GM19467 (cell line): Measurements from ENCODE around the gene CA4.

Experiments used
- ATAC-seq: cut with Tn5 transposase; IDR thresholded peaks from one replicate; pipeline ENCODE4 v1.9.1; 2021; ENCODE audit warnings: mild to moderate bottlenecking, moderate library complexity; ENCODE audit not compliant: unreplicated experiment

CA4 gene

DNA sequence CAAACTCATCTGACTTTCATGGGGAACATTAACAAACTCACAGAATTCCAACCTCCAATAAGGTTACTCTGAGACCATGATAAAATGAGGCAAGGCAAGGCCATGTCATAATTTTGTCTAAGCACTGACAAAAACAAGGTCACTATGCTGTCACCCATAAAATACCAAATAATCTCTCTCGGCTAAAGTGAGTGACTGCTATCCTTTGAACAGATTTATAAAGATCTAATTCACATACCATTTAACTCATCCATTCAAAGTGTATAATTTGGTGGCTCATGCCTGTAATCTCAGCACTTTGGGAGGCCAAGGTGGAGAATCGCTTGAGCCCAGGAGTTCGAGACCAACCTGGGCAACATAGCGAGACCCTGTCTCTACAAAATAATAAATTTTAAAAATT, 20.6 kb upstream of the CA4 start:
- ATAC-seq: no peak

DNA sequence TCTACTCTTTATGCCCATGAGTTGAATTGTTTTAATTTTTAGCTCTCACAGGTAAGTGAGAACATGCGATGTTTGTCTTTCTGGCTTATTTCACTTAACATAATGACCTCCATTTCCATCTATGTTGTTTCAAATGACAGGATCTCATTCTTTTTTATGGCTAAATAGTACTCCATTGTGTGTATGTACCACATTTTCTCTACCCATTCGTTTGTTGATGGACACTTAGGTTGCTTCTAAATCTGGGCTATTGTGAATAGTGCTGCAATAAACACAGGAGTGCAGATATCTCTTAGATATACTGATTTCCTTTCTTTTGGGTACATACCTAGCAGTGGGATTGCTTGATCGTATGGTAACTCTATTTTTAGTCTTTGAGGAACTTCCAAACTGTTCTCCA, 19.3 kb upstream of the CA4 start:
- ATAC-seq: no peak

DNA sequence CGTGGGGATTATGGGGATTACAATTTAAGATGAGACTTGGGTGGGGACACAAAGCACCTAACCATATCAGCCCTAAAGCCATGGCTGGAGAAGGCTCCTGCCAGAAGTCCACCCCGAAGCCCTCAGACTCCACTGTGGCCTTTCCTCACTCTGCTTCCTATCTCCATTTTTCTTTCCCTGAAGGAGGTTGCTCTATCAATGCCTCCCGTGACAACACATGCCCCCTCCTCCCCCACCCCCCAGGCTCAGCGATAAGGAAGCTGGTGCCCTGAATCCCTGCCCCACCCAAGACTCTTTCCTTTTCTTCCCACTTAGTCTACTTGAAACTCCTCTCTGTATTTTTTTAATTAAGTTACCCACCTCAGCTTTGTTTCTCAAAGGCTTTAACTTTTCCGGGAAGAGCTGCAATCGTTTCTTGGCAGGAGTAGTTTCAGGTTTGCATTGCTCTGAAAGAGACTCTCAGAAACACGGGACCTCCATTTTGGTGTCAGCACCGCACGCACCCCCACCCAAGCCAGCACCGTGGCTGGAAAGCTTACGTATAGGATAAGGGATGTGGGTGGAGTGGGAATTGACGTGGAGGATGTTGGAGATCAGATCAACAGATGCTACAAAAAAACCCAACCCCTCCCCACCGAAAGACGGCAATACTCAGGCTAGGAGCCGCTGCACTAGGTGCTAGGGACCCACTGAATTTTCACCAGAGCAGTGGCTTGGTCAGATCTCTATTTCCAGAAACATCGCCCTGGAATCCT, 15.2 kb upstream of the CA4 start:
- ATAC-seq: no peak

DNA sequence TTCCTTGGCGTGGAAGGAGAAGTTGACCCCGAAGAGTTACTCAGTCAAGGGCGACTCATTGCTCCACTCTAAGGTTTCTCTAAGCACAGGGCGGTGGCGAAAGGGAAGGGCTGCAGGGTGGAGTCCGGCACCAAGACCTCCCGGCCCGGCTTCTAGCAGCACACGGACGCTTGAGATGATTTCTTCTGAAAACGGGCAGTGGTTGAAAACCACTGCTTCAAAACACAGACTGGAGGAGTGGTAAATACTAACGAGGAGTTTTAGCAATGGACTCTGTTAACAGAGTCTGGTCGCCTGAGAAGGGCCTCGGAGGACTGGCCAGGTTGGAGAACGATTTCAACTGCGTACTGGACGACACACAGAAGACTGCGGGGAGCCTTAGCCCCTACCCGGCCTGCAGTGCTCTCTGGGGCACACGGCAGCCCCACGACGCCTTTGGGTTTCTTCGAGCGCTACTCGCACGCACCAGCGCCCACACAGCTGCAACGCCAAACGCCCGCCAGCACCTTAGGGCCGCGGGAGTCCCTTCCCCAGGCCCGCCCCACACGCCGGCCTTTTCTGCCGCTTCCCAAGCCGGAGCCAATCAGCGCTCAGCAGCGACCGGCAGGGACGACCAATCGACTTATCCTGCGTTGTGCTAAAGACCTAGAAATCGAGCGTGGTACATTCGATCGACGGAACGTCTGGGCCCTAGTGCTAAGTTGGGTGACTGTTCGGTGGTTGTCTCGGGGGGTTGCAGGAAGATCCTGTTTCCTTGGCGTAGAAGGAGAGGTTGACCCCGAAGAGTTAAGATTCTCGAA, 14.4 kb upstream of the CA4 start:
- ATAC-seq: peak; percentile 76

DNA sequence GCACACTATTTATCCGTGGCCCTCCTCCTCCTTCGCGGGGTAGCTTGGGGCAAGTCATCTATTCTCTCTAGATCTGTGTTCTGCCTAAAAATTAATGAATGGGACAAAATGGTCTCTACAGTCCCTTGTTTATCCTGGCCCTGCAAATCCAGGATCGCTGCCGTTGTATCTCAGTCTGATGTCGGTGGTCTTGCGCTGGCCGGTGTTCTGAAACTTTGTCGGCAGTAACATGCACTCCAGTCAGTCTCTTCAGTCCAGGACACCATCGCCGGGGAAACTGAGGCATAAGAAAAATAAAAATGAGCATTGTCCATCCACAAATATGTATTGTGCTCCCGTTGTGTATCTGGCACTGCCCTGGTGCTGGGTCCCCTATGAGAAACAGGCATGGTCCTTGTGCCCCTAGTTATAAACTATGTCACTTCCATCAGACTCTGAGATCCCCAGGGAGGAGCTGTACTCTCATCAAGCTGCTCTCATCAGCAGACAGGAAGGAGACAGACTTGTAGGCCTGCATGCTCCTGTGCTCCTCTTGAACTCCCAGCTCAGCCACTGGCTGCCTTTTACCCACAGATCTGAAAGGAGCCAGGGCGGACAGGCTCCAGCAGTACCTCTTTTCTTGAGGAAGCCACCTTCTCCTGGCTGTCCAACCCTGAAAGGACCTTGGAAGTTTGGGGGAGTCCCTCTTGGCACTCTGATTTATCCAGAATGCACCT, 13.7 kb upstream of the CA4 start:
- no peak for ATAC-seq

DNA sequence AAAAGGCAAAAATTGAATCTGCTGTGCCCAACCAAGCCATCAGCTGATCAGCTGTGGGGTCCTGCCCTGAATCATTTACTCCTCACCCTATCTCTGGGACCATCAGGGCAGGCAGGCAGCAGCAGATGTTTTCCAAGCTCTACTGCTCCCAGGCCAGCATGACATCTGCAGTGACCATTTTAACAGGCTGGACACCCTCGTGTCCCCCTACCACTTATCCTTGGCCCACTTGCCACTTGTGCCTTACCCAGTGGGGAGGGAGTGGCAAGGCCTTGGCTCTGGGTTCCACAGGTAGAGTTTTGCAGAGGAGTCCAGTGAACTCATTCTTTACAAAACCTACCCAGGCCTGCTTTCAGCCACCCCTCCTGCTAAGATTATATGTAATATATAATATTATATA, 12.0 kb upstream of the CA4 start:
- no peak for ATAC-seq

DNA sequence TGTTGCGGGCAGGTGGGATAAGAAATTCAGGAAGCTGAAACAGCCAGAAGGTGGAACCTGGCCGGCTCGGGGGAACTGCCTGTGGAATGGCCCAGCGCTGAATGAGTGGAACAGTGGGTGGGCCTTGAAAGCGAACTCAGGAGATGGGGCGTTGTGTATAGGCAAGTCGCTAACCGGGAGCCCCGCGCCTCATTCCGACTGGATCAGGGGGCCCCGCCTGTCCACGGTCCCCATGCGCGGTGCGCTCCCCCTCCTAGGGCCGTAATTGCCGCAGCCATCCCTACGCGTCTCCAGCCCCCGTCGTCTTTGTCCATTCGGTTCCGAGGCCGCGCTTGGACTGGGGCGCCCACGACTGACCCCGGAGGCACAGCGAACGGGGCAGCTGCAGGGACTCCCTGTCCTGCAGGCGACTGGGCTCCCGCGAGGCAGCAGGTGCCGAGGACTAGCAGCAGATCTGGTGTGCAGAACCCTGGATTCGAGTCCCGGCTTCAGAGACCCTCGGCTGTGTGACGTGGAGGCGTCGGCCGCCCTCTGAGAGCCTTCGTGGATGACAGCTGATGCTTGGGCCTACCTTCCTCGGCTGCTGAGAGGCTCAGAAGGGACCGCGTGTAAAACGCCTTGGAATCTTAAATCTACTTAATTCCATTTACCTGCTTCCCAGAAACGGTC, 10.9 kb upstream of the CA4 start:
- ATAC-seq: no peak

DNA sequence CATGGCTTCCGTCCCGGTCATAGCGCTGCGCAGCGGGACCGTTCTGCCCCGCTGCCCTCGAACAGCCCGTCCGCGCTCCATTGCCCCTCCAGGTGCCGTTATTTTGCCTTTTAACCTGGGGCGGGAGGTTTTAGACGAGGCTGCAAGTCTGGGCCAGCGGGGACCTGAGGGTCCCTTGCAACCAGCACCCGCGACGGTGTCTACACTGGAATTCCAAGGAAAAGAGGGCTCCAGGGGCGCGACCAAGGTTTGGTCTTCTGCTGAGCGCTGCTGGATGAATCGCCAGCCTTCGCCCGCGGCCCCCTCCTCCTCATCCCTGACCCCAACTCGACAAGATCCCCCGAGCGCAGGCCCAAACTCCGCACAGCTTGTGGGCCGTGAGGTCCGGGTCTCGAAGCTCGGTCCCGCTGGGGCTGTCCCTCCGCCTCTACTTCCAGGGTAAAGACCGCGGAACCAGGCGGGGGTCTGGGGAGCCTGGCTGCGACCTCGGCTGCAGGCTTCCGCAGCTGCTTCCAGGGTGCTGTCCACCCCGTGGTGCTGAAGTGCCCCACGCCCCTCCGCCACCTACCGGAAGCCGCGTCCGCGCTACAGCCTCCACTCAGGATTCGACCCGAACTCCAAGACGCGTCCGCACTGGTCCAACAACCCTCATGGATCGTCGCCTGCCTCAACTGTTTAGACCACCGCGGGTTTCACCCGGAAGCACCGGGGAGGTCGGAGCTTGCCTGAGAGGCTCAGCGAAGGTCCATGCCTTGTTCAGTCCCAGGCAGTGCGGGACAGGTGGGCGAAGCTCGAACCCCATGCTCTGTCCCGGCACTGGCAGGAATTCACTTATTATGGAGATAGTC, 10.1 kb upstream of the CA4 start:
- ATAC-seq: no peak

DNA sequence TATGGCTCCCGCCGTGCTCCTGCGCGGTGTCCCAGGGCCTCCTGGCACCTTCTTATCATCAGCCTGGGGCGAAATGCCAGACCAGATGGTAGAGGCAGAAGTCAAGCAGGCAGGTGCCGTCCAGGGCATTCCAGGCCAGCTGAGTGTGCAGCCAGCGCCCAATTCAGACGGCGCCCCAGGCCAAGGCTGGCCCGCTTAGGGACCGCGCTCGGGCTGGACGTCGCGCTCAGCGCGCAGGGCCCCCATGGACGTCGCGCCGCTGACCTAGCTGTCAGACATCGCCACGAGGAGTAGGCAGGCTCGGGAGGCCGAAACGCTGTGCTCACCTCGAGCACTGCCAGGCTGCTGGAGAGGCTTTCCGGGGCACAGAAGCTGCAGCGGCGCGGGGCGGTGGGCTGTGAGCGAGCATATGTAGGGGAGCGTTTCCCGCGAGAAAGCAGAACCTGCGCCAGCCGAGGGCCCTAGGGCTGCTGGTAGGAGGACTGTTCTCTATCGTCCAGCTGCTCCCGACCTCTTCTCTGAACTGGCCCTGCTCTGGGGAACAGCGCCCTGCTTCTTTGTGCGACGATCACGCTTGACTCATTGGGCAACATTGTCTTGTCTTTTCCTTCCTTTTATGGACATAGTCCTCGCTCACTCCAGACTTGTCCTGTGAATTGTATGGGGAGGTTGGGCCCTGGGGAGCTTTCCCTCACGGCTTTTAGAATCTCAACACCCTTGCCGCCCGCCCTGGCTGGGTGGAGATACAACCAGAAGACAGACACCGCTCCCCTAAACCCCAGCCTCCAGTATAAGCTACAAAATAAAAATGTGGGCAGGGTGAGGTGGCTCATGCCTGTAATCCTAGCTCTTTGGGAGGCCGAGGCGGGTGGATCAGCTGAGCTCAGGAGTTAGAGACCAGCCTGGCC, 8.4 kb upstream of the CA4 start:
- ATAC-seq: no peak

DNA sequence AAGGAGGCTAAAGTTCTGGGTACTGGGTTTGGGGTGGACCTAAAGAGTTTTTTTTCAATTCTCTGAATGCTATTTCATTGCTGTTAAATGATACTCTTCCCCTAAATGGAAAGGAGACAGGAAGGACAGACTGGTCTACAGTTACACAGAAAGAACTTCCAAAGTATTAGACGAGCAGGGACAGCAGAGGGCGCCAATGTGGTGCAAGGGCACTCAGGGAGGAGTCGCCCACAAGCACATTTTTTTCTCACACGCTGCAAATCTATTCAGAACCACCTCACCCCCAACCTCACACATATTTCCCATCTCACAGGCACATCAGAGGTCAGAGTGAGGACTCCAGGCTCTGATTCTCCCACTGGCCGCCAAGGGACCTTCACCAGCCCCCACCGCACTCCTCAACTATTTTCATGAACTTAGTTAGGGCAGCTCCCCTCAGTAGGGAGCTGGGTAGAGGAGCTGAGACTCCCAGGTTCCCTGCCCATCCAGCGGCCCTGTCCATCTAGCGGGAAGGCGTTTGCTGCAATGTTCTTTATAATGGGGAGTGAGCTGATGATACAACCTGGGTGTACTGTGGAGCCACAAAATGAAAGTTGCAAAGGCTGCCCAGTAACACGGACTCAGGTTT, 6.8 kb upstream of the CA4 start:
- ATAC-seq: no peak

DNA sequence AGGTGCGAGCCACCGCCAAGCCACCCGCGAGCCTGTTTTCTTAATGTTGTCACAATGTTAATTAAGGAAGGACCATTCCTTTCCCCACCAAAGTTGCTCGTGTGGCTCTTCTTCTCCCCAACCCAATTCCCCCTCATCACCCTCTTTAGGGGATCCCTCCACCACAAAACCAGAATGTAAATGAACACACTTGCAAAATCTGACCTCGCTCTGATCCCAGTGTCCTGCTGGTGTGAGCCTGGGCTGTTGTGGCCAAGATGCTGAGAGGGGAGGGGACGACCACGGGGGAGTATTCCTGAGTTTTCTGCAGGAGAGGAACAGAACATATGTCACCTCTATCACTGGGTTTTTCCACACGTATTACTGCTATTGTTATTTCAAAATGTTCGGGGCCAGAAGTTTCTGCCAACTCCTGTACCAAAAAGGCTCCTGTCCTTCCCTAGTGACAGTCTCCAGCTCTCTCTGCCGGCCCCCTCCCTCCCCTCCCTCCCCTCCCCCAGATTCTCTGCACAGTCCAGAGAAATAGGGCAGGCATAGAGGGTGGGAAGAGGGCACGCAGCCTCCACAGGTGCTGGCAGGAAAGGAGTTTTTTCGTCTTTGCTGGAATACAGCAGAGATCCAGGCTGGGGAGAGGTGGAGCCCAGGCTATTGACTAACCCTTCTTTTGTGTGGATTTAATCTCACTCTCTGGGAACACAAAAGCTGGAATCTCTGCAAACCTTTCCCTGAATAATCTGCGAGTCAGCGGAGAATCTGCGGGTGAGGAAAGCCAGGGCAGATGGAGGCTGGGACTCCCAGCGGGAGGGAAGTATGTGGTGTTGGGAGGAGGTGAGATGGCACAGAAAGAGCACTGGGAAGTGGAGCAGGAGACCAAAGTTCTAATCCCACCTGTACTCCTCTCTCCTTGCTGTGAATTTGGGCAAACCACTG, 4.5 kb upstream of the CA4 start:
- ATAC-seq: no peak

DNA sequence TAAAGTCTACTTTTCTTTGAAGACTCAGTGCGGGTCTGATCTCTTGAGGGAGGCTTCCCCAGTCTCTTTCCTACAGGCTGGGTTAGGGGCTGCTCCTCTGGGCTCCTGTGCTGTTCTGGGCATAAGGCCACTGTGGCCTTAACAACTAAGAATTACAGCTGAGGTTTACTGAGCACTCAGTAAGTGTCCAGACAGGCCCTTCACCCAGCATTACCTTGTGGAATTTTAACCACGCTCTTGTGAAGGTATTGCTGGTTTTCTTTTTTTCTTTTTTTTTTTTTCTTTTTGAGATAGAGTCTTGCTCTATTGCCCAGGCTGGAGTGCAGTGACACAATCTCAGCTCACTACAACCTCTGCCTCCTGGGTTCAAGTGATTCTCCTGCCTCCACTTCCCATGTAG, 3.6 kb upstream of the CA4 start:
- ATAC-seq: no peak

DNA sequence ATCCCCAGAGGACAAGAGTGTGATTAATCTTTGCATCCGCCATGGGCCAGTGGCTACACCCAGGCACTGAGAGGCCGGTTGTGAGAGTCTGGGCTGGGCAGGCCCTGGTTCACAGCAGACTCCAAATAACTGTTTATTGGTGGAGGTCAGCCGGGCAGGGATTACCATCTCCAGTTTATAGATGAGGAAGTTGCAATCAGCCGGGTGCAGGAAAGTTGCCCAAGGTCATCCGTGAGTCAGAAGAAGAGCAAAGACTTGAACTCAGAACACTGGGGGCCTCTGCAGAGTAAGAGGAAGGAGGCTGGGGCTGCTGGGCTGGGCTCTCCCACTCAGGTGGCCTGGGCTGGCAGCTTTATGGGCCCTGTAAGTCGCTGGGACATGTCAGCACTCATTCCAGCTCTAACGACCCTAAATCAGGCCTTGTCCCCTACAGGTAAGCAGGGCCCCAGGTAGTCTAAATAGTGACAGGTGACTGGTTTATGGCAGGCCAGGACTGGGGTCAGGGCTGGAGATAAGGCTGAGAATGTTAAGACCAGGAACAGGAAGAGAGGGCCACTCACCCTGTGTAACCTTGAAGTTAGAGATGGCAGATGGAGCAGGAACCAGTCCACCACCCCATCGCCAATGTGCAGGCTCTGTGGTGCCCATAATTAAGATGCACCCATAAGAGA, 2.1 kb upstream of the CA4 start:
- no peak for ATAC-seq

DNA sequence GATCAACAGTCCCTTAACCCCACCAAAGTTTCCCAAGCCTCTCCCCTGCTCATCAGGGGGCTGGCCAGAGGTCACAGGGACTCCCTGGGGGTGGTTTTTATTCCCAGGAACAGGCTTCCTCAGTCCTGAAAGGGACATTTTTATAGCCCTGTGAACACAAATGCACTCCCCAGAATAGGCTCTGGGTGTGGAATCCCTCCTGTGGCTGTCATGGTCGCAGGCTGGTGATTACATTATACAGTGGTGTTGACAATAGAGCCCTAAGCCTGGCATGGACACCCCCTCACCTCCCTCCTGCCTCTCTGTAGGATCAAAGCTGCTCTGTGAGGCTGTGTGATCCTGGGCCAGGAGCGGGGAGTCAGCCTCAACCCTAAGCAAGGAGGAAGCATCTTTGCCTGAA, 1.4 kb upstream of the CA4 start:
- ATAC-seq: no peak

DNA sequence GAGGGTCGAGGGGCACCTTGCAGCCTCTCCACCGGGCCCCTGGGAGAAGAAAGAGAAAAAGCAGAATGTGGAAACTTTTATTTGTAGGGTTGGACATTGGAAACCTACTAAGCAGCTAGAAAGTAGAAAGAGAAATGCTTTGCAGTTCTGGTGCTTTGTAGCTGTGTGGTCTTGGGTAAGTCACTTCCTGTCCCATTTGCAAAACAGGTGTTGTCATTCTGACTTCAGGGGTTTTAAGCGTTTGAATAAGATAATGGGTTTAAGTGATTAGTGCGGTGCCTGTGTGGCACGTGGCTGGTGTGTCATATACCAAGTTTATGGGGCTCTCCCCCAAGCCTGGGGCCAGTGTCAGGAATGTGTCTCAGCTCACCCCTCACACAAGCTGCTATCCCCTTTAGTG, 1.6 kb downstream of the CA4 start:
- peak; percentile 47 for ATAC-seq

DNA sequence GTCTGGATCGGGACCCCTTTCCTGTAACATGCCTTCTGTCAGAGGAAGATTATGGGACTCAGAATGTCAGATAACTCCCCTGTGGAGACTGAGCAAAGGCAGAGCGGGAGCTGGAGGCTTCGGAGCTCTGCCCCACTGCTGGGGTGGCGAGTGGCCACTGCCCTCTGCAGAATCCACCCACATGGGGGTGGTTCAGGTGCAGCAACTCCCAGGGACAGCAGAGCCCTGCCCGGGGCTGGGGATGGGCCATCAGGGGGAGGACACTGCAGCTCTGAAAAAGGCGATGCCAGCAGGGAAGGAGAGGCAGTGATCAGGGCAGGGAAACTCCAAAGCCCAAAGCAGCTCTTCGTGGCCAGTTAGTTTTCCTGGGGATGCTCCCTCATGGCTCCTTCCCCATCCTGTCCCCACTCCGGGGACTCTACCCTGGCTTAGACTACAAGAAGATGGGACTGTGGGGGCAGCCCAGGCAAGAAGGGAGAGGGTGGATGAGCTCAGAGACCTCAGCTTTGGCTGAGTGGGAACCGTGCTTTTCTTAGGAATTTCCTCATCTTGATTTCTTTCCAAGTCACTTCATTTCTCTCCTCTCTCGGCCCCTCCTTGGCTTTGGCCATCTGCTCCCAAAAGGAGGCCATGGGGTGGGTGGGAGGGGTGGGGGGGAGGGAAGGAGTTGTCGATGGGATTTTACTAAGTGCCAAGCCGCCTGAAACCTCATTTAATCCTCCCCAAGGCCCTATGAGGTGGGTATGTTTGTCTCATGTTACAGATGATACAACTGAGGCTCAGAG, 4.0 kb downstream of the CA4 start:
- no peak for ATAC-seq
